ENCODE results near the gene PELI1. TPM values are rescaled to one million over a fixed set of nuclear protein-coding genes. Genes with fewer than 3 reads are reported as not detected.
"Not testable (repeated sequence)": the region's sequence is repeated elsewhere in the genome, so short reads cannot be mapped to it uniquely, and the experiment has no call there.

PELI1 gene
- total RNA-seq, 1 donor from 2014 or later = 15.8 TPM

DNA sequence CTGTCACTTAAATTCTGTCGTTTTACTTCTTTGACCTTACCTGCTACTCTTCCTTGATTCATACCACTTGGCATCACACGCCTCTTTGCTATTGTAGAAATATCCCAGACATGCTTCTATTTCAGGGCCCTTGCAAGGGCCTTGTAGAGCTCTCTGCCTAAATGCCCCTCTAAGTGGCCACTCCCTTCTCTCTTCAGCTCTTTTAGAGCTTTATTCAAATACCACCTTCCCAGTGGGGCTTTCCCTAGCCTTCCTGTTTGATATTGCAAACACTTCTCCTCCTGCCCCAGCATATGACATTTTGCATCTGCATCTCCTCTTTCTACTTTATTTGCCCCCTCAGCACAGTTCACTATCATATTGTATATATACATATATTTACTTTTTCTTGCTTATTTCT is 54.0 kb downstream of the PELI1 start:
- no peaks in the 10 kb centered on the region for H3K27me3 ChIP-seq (ENCODE audit: control insufficient read depth, insufficient read depth, low read length)
- TF ChIP-seq, protein P1, sequence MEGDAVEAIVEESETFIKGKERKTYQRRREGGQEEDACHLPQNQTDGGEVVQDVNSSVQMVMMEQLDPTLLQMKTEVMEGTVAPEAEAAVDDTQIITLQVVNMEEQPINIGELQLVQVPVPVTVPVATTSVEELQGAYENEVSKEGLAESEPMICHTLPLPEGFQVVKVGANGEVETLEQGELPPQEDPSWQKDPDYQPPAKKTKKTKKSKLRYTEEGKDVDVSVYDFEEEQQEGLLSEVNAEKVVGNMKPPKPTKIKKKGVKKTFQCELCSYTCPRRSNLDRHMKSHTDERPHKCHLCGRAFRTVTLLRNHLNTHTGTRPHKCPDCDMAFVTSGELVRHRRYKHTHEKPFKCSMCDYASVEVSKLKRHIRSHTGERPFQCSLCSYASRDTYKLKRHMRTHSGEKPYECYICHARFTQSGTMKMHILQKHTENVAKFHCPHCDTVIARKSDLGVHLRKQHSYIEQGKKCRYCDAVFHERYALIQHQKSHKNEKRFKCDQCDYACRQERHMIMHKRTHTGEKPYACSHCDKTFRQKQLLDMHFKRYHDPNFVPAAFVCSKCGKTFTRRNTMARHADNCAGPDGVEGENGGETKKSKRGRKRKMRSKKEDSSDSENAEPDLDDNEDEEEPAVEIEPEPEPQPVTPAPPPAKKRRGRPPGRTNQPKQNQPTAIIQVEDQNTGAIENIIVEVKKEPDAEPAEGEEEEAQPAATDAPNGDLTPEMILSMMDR (IDR thresholded peaks at IDR 0.05; ENCODE audit: insufficient read depth, low read length, poor library complexity, severe bottlenecking) = no peak
- no peaks in the 10 kb centered on the region for H3K36me3 ChIP-seq (ENCODE audit: control insufficient read depth, insufficient read depth, low read length)
- H3K4me3 ChIP-seq (ENCODE audit: low read depth, low read length) = no peak overlapping the region
- DNase-seq (ENCODE audit: low read depth) = no peak

DNA sequence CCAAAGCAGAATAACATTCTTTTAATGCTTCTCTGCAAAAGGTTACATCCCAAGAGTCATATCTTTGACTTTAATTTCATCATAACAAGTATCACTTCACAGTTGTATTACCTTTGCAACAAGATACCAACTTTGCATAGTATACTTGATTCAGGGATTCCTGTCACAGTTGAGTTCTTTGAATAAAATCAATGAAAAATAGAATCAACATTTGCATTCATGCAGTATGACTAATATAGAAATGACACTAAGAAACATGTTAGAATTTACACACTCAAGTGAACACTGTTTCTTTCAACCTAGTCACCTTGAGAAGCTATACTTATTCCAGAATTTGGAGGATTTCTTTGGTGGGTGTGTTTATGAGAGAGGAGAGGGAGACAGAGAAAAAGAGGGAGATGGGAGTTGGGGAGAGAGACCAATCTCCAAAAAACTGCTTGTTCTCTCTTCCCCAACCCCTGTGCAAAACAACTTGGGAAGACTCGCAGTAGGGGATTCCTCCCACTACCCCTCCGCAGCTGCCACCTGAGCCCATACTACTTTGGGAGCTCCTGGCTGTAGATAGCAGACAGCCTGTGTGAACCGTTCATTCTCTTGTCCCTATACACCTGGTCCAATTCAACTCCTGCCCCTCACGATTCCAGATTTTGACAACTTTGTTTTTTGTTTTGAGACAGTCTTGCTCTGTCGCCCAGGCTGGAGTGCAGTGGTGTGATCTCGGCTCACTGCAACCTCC is 57.7 kb downstream of the PELI1 start:
- Histone ChIP-seq H3K4me3 (ENCODE audit: low read depth, low read length) (no peak overlapping the region), H3K27me3 (ENCODE audit: control insufficient read depth, insufficient read depth, low read length) (no peaks in the 10 kb centered on the region), H3K36me3 (ENCODE audit: control insufficient read depth, insufficient read depth, low read length) (no peaks in the 10 kb centered on the region)
- no peak for DNase-seq (ENCODE audit: low read depth)
- TF ChIP-seq, protein P1 (IDR thresholded peaks at IDR 0.05; ENCODE audit: insufficient read depth, low read length, poor library complexity, severe bottlenecking) = no peak

DNA sequence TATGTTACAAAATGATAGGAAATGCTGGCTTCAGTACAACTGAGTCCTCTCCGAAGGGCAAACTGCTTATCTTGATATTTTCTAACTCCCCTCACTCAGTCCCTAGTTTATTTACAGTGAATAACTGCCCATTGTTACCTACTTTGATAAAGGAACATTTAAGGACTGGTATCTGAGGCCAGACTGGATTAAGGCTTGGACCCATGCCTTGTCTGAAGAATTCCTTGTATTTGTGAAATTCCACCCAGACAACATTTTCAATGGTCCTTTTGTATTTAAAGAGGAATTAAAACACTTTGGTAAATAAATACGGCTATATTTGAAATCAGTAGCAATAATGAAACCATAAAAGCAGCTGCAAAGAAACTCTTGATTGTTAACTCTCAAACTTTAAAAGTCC is 58.3 kb downstream of the PELI1 start:
- Histone ChIP-seq H3K27me3 (ENCODE audit: control insufficient read depth, insufficient read depth, low read length) (no peaks in the 10 kb centered on the region), H3K36me3 (ENCODE audit: control insufficient read depth, insufficient read depth, low read length) (no peaks in the 10 kb centered on the region), H3K4me3 (ENCODE audit: low read depth, low read length) (no peak overlapping the region)
- DNase-seq (ENCODE audit: low read depth) = no peak
- TF ChIP-seq, protein P1 (IDR thresholded peaks at IDR 0.05; ENCODE audit: insufficient read depth, low read length, poor library complexity, severe bottlenecking) = no peak

DNA sequence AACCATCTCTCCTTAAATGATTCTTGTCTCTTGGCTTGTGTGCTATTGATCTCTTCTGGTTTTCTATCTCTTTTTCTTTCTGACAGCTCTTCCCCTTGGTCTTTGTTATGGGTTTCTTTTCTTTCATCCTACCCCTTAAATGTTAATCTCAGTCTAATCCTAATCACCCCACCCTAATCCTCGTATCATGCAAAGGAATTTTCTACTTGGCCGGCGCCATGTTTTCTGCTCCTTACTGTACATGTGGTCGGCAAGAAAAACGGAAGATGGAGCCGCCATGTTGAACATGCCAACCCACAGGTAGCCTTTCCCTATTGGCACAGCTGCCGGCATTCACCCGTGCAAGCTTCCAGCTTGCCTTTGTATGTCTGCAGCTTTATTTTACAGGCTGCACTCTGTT is 63.2 kb downstream of the PELI1 start:
- no peak for DNase-seq (ENCODE audit: low read depth)
- Histone ChIP-seq H3K27me3 (ENCODE audit: control insufficient read depth, insufficient read depth, low read length) (no peaks in the 10 kb centered on the region), H3K36me3 (ENCODE audit: control insufficient read depth, insufficient read depth, low read length) (no peaks in the 10 kb centered on the region), H3K4me3 (ENCODE audit: low read depth, low read length) (no peak overlapping the region)
- TF ChIP-seq, protein P1 (IDR thresholded peaks at IDR 0.05; ENCODE audit: insufficient read depth, low read length, poor library complexity, severe bottlenecking) = no peak

DNA sequence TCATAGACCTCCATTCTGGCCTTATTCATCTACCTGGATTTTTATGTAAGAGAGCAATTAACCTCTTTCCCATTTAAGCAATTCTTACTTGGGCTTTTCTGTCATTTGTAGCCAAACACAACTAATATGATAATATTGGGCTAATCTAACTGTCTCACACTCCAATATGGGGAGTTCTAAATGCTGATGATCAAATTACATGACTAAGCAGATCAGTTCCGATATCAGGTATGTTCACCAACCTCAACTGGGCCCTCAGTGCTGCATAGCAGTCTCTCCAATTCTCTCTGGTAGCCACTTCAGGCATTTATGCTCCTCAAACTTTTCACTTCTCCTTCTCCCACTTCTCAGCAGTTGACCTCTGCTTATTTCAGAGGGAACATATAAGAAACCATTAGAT is 64.0 kb downstream of the PELI1 start:
- Histone ChIP-seq H3K4me3 (ENCODE audit: low read depth, low read length) (no peak overlapping the region), H3K27me3 (ENCODE audit: control insufficient read depth, insufficient read depth, low read length) (no peaks in the 10 kb centered on the region), H3K36me3 (ENCODE audit: control insufficient read depth, insufficient read depth, low read length) (no peaks in the 10 kb centered on the region)
- no peak for DNase-seq (ENCODE audit: low read depth)
- TF ChIP-seq, protein P1 (IDR thresholded peaks at IDR 0.05; ENCODE audit: insufficient read depth, low read length, poor library complexity, severe bottlenecking) = no peak

DNA sequence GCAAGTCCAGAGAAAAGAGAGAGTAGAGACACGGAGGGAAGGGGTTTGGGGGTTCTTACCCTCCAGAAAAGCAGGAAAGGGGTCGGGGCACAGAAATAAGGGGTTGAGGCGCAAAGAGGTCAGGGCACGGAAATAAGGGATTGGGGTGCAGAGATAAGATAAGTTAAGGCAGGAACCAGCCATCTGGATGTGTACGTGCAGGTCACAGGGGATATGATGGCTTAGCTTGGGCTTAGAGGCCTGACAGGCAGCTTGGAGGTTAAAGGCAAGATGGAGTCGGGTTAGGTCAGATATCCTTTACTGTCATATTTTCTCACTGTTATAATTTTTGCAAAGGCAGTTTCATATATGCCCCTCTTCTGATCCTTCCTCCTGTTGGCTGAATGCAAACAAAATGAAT is 64.5 kb downstream of the PELI1 start:
- not testable (repeated sequence) for DNase-seq (ENCODE audit: low read depth); H3K27me3 ChIP-seq (ENCODE audit: control insufficient read depth, insufficient read depth, low read length); H3K36me3 ChIP-seq (ENCODE audit: control insufficient read depth, insufficient read depth, low read length); H3K4me3 ChIP-seq (ENCODE audit: low read depth, low read length)

DNA sequence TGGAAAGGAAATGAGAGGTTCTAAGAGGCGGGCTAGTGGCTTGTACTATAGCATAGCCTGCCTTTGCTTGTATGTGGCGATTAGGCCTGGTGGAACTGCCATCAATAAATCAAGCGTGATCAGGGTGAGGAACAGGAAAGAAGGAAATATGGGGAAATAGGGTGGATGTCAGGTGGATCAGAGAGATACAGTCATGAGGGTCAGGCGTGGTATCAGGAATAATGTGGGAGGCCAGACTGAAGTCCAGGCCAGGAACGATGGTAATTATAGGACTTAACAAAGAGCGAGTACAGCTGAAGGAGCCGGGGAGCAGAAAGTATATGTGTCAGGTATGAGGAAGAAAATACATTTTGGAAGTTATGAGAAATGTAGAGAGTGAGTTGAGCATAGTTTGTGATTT is 67.4 kb downstream of the PELI1 start:
- not testable (repeated sequence) for H3K27me3 ChIP-seq (ENCODE audit: control insufficient read depth, insufficient read depth, low read length); H3K4me3 ChIP-seq (ENCODE audit: low read depth, low read length); H3K36me3 ChIP-seq (ENCODE audit: control insufficient read depth, insufficient read depth, low read length); DNase-seq (ENCODE audit: low read depth)

DNA sequence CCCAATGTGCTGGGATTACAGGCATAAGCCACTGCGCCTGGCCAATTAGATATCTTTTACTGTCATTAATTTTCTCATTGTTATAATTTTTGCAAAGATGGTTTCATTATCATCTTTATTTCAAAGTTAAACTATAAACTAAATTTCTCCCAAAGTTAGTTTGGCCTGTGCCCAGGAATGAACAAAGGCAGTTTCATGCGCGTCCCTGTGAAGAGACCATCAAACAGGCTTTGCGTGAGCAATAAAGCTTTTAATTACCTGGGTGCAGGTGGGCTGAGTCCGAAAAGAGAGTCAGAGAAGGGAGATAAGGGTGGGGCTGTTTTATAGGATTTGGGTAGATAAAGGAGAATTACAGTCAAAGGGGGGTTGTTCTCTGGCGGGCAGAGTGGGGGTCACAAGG is 69.6 kb downstream of the PELI1 start:
- DNase-seq (ENCODE audit: low read depth); H3K36me3 ChIP-seq (ENCODE audit: control insufficient read depth, insufficient read depth, low read length); H3K27me3 ChIP-seq (ENCODE audit: control insufficient read depth, insufficient read depth, low read length): not testable (repeated sequence)

More for the DNA sequence above, 69.6 kb downstream of the PELI1 start:
- not testable (repeated sequence) for H3K4me3 ChIP-seq (ENCODE audit: low read depth, low read length)
